Omental fat pad (tissue), 4 donors: Measurements from ENCODE around the gene BRD9. TPM values are rescaled to one million over a fixed set of nuclear protein-coding genes. Genes with fewer than 3 reads are reported as not detected.
"Not testable (repeated sequence)": the region's sequence is repeated elsewhere in the genome, so short reads cannot be mapped to it uniquely, and the experiment has no call there.

Experiments
- ATAC-seq: fragments of 150-250 bp; one replicate; pipeline ENCODE4 v1.9.1; 2016; ENCODE audit warnings: mild to moderate bottlenecking, moderate library complexity; ENCODE audit not compliant: low FRiP score
- DNase-seq: peaks from one replicate; pipeline ENCODE4 v3.0.0-alpha.2; 2019; ENCODE audit warnings: low spot score
- total RNA-seq, 4 donors: library from RNA; depleted of rRNA; stranded (reverse); fragments of >200 nt; gene quantifications; one replicate each; pipeline ENCODE4 v1.1.0, GENCODE V29; 2016
- TF ChIP-seq, protein P1 (sequence below), 3 donors: fragments of 450-650 bp; IDR thresholded peaks; one replicate each; pipeline ENCODE4 v1.5.1; 2016 to 2017; ENCODE audit warnings: antibody characterized with exemption in 3 of 3, mild to moderate bottlenecking in 3 of 3, moderate library complexity in 2 of 3

Gene BRD9
- total RNA-seq, 4 donors from 2014 or later: 24.0 to 53.2 (median 36.7) TPM

DNA sequence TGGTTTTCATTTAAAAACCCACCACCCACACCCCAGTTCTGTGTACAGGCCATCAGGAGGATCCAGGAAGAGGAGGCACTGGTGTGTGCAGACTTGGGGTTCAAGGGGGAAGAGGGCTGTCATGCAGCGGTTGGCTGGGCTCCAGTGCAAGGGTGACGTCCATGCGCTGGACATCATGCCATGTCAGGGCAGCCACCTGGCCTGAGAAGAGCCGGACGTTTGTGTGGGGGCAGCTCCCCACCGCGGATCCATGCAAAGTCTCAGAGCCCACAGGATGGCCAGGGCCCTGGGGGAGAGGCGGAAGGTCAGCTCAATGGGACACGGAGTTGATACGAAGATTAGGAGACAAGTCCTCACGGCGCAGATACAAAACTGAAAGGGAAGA is 11.1 kb downstream of the BRD9 start:
- no peak for ATAC-seq
- TF ChIP-seq, protein P1, sequence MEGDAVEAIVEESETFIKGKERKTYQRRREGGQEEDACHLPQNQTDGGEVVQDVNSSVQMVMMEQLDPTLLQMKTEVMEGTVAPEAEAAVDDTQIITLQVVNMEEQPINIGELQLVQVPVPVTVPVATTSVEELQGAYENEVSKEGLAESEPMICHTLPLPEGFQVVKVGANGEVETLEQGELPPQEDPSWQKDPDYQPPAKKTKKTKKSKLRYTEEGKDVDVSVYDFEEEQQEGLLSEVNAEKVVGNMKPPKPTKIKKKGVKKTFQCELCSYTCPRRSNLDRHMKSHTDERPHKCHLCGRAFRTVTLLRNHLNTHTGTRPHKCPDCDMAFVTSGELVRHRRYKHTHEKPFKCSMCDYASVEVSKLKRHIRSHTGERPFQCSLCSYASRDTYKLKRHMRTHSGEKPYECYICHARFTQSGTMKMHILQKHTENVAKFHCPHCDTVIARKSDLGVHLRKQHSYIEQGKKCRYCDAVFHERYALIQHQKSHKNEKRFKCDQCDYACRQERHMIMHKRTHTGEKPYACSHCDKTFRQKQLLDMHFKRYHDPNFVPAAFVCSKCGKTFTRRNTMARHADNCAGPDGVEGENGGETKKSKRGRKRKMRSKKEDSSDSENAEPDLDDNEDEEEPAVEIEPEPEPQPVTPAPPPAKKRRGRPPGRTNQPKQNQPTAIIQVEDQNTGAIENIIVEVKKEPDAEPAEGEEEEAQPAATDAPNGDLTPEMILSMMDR (IDR thresholded peaks at IDR 0.05): no peak
- no peak for DNase-seq

GRCh38 chr5:880816-881550 is 11.6 kb downstream of the BRD9 start:
- ATAC-seq: no peak
- DNase-seq: no peak
- TF ChIP-seq, protein P1 (IDR thresholded peaks at IDR 0.05): no peak

GRCh38 chr5:878677-879076 is 13.9 kb downstream of the BRD9 start:
- ATAC-seq: peak; percentile 19
- not testable (repeated sequence) for DNase-seq

DNA sequence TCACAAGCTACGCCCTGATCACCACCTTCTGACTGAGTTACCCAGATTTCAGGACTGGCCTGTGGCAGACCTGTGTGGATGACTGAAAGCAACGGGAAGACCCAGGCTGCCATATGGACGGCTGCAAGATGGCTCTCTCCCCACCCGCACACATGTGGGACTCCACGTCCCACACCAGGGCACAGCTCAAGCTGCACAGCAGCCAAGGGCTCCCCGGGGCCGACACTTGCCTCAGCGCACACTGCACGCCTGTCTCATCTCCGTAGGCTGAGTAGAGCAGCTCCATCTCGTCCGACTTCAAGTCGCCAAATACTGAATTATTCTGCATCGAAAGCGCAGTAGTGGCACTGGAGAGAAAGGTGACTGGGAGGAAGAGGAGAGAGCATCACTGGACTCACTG is 14.5 kb downstream of the BRD9 start:
- TF ChIP-seq, protein P1 (IDR thresholded peaks at IDR 0.05): no peak
- no peak for DNase-seq
- no peak for ATAC-seq

GRCh38 chr5:876398-877365 is 15.9 kb downstream of the BRD9 start:
- no peak for ATAC-seq
- no peak for DNase-seq
- TF ChIP-seq, protein P1 (IDR thresholded peaks at IDR 0.05): no peak

DNA sequence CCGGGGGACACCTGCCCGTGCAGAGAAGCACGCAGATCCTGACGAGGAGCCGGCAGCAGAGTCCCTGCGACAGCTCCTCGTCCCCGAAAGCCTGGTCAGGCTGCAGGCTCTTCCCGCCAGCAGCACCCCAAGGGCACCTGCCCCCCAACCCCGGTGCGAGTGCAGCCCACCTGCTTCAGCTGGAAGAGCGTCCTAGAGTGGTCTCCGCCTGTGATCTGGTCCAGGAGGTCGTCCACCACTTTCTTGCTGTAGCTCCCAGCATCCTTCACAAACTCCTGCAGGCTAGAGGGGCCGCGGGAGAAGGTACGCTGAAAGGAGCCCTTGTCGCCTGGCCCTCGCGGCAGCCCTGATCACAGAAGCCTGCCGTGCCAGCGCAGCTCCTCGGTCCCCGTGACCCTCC is 16.7 kb downstream of the BRD9 start:
- ATAC-seq (no peak), DNase-seq (no peak)
- TF ChIP-seq, protein P1 (IDR thresholded peaks at IDR 0.05): no peak

- ATAC-seq: no peak
Observed at GRCh38 chr5:873328-873727, 19.3 kb downstream of the BRD9 start.

More at GRCh38 chr5:873328-873727, 19.3 kb downstream of the BRD9 start:
- DNase-seq: no peak
- TF ChIP-seq, protein P1 (IDR thresholded peaks at IDR 0.05): no peak
